ENCODE data around the gene GPR39.
"Not testable (repeated sequence)": the region's sequence is repeated elsewhere in the genome, so short reads cannot be mapped to it uniquely, and the experiment has no call there.

Gene GPR39

GRCh38 chr2:132392221-132392620 lies 24.4 kb upstream of the GPR39 start:
- no peak for TF ChIP-seq CTCF (IDR thresholded peaks at IDR 0.05; ENCODE audit: insufficient read depth, low read depth, low read length, missing control alignments)
- no peak overlapping the region for H3K4me3 ChIP-seq (ENCODE audit: low read depth, low read length)
- no peak for DNase-seq (ENCODE audit: low read depth)

- no peak for TF ChIP-seq CTCF (IDR thresholded peaks at IDR 0.05; ENCODE audit: insufficient read depth, low read depth, low read length, missing control alignments)
- no peak for DNase-seq (ENCODE audit: low read depth)
- no peak overlapping the region for H3K4me3 ChIP-seq (ENCODE audit: low read depth, low read length)
Measured at GRCh38 chr2:132392879-132393278, 23.7 kb upstream of the GPR39 start.

- not testable (repeated sequence) for DNase-seq (ENCODE audit: low read depth); H3K4me3 ChIP-seq (ENCODE audit: low read depth, low read length)
Measured at GRCh38 chr2:132397042-132397441, 19.6 kb upstream of the GPR39 start.

- no peak for TF ChIP-seq CTCF (IDR thresholded peaks at IDR 0.05; ENCODE audit: insufficient read depth, low read depth, low read length, missing control alignments)
- no peak for DNase-seq (ENCODE audit: low read depth)
- H3K4me3 ChIP-seq (ENCODE audit: low read depth, low read length) = no peak overlapping the region
Measured at GRCh38 chr2:132400169-132400900, 16.3 kb upstream of the GPR39 start.

- no peak for DNase-seq (ENCODE audit: low read depth)
- no peak for TF ChIP-seq CTCF (IDR thresholded peaks at IDR 0.05; ENCODE audit: insufficient read depth, low read depth, low read length, missing control alignments)
- H3K4me3 ChIP-seq (ENCODE audit: low read depth, low read length) = no peak overlapping the region
Measured at GRCh38 chr2:132400901-132401240, 15.7 kb upstream of the GPR39 start.

GRCh38 chr2:132401326-132401725 lies 15.3 kb upstream of the GPR39 start:
- DNase-seq (ENCODE audit: low read depth) = no peak
- H3K4me3 ChIP-seq (ENCODE audit: low read depth, low read length) = no peak overlapping the region
- TF ChIP-seq CTCF (IDR thresholded peaks at IDR 0.05; ENCODE audit: insufficient read depth, low read depth, low read length, missing control alignments) = no peak

GRCh38 chr2:132403146-132403545 lies 13.5 kb upstream of the GPR39 start:
- no peak for TF ChIP-seq CTCF (IDR thresholded peaks at IDR 0.05; ENCODE audit: insufficient read depth, low read depth, low read length, missing control alignments)
- no peak for DNase-seq (ENCODE audit: low read depth)
- H3K4me3 ChIP-seq (ENCODE audit: low read depth, low read length) = no peak overlapping the region
